ENCODE data around the gene SPDYC.

GRCh38 chr11:65127473-65128181 lies 42.4 kb upstream of the SPDYC start:
- TF ChIP-seq FOXP2 (optimal IDR thresholded peaks at IDR 0.05; ENCODE audit: borderline replicate concordance, extremely low read depth, extremely low read length, insufficient read depth) (no peak), SIN3A (IDR thresholded peaks at IDR 0.05; ENCODE audit: borderline replicate concordance, insufficient read depth, low read length) (no peak), POLR2AphosphoS5 (IDR thresholded peaks at IDR 0.05; ENCODE audit: low read depth, low read length) (no peak), TAF1 (IDR thresholded peaks at IDR 0.05; ENCODE audit: borderline replicate concordance, insufficient read depth, low read length) (no peak), REST (IDR thresholded peaks at IDR 0.05; ENCODE audit: insufficient read depth in 1 of 2, low read depth in 2 of 2, low read length in 2 of 2) (no peak)

Measured in PFSK-1 (cell line).